Esophagus muscularis mucosa (tissue), 3 donors: ENCODE measurements around the gene C16orf74.

Experiments used
- POLR2A ChIP-seq: fragments of 450-650 bp; IDR thresholded peaks from one replicate; pipeline ENCODE4 v1.6.1; 2017; ENCODE audit warnings: antibody characterized with exemption, moderate library complexity, mild to moderate bottlenecking, low read depth
- POLR2AphosphoS5 ChIP-seq, 2 donors: sonication (generic); formaldehyde crosslinking; IDR thresholded peaks; one replicate each; pipeline ENCODE4 v1.6.1; 2017; ENCODE audit warnings: antibody characterized with exemption in 2 of 2
- TF ChIP-seq, protein P1 (sequence below), 3 experiments: fragments of 200-600 bp in 2 of 3; fragments of 450-650 bp in 1 of 3; sonication (generic) in 2 of 3; IDR thresholded peaks; one replicate each; pipeline ENCODE4 v1.5.1; 2017 to 2019; ENCODE audit warnings: antibody characterized with exemption in 3 of 3, mild to moderate bottlenecking in 2 of 3, moderate library complexity in 1 of 3

DNA sequence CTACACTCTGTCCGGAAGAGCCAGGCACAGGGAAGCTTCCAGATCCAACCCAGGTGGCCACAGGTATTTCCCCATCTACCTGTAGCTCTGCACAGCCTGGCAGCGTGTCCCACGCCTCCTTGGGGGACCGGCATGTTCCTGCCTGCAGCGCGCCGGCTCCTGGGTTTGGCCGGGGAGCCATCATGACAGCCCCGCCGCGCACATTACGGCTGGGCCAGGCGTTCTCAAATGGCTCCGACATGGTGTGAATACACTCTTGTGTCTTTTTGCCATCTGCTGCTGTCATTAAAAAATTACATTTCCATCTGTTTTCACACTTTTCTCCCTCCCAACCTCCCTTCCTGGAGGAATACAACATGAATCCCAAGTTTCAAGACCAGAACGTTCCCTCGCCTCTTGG is 54.1 kb downstream of the C16orf74 start:
- TF ChIP-seq, protein P1, sequence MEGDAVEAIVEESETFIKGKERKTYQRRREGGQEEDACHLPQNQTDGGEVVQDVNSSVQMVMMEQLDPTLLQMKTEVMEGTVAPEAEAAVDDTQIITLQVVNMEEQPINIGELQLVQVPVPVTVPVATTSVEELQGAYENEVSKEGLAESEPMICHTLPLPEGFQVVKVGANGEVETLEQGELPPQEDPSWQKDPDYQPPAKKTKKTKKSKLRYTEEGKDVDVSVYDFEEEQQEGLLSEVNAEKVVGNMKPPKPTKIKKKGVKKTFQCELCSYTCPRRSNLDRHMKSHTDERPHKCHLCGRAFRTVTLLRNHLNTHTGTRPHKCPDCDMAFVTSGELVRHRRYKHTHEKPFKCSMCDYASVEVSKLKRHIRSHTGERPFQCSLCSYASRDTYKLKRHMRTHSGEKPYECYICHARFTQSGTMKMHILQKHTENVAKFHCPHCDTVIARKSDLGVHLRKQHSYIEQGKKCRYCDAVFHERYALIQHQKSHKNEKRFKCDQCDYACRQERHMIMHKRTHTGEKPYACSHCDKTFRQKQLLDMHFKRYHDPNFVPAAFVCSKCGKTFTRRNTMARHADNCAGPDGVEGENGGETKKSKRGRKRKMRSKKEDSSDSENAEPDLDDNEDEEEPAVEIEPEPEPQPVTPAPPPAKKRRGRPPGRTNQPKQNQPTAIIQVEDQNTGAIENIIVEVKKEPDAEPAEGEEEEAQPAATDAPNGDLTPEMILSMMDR (IDR thresholded peaks at IDR 0.05) = no peak
- TF ChIP-seq POLR2A (no peak), POLR2AphosphoS5 (IDR thresholded peaks at IDR 0.05) (no peak)
